HT1080 (cell line): ENCODE results near the gene BSG. TPM values are rescaled to one million over a fixed set of nuclear protein-coding genes. Genes with fewer than 3 reads are reported as not detected.

Source experiments
- DNase-seq: peaks from one replicate; pipeline ENCODE4 v3.0.0-alpha.2; 2015; ENCODE audit warnings: low read depth
- total RNA-seq: library from RNA; depleted of rRNA; stranded (reverse); fragments of >200 nt; shearing (Covaris generic); gene quantifications from 2 replicates; pipeline ENCODE4 v1.2.3, GENCODE V29; 2014

BSG gene
- total RNA-seq, 1 experiment from 2014 or later: 545 TPM

GRCh38 chr19:539429-540030 lies 32.9 kb upstream of the BSG start:
- DNase-seq: no peak

- no peak for DNase-seq
Measured at GRCh38 chr19:540867-541637, 31.3 kb upstream of the BSG start.

DNA sequence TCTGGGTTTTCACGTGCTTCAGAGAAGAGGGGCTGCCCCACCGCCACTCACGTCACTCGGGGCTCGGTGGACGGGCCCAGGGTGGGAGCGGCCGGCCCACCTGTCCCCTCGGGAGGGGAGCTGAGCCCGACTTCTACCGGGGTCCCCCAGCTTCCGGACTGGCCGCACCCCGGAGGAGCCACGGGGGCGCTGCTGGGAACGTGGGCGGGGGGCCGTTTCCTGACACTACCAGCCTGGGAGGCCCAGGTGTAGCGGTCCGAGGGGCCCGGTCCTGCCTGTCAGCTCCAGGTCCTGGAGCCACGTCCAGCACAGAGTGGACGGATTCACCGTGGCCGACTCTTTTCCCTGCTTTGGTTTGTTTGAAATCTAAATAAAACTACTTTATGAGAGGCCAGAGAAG lies 30.7 kb upstream of the BSG start:
- no peak for DNase-seq

DNA sequence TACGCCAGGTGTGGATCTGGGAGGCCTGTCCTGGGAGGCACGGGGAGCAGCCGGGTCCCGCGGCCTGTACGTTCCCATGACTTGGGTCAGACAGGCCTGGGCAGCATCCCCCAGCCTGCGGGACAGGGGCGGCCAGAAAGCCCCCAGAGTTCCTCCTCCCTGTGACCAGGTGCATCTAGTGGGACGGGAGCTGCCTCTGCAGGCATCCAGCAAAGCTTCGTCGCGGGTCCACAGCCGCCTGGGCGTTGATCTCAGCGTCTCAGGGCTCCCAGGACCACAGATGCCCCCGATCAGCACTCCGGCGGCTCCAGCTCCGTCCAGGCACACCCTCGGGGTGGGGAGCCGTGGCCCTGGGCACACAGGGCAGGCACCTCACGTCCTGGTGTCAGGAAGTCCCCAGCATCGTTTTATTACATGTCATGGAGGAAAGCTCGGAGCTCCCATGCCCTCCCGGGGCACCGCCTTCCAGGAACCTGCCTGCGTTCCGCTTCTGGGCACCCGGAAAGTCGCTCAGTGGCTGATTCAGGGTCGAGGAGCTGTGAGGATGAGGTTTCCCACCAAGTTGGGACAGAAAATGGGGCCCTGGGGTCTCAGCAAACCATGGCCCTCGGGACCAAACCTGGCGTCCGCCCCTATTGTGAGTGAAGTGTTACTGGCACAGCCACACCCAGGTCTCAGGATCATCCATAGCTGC lies 30.1 kb upstream of the BSG start:
- DNase-seq: no peak

GRCh38 chr19:543910-544608 lies 28.3 kb upstream of the BSG start, which contains the start of gene GZMM:
TSS of gene GZMM (plus strand) at chr19:544053. CDS start at chr19:544072, 19 bp downstream.
- DNase-seq: no peak

DNA sequence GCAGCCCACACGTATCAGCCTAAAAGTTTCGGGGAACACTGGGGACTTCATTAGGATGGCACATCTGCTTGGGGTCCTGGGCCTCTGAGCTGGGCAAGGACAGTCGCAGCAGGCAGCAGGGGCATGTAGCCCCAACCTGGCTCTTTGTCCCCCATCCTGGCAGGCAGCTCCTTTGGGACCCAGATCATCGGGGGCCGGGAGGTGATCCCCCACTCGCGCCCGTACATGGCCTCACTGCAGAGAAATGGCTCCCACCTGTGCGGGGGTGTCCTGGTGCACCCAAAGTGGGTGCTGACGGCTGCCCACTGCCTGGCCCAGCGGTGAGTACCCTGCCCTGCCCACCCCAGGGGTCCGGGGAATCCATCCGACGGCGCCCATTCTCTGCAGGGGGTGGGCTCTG lies 25.3 kb upstream of the BSG start:
- no peak for DNase-seq

GRCh38 chr19:547836-548720 lies 24.3 kb upstream of the BSG start:
- DNase-seq: no peak

DNA sequence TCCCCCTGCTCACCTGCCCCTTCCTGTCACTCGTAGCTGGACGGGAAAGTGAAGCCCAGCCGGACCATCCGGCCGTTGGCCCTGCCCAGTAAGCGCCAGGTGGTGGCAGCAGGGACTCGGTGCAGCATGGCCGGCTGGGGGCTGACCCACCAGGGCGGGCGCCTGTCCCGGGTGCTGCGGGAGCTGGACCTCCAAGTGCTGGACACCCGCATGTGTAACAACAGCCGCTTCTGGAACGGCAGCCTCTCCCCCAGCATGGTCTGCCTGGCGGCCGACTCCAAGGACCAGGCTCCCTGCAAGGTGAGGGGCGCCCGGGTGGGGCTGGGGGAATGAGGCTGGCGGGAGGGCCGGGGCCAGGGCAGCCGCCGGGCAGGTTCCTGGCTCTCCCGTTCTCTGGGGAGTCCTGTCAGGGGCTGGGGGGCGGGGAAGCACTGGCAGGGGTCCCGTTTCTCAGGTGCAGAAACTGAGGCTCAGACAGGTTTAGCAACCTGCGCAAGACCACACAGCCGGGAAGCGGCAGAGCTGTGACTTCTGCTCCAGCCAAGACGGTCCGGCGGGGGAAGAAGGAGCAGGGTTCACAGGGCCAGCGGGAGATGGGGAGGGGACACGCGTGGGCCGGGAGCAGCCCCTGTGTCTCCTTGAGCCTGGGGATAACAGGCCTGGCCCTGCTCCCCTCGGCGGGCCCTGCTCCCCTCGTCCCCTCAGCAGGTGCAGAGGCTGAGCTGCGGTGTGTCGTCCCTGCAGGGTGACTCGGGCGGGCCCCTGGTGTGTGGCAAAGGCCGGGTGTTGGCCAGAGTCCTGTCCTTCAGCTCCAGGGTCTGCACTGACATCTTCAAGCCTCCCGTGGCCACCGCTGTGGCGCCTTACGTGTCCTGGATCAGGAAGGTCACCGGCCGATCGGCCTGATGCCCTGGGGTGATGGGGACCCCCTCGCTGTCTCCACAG lies 23.2 kb upstream of the BSG start:
- DNase-seq: no peak

- no peak for DNase-seq
Measured at GRCh38 chr19:554817-555216, 17.6 kb upstream of the BSG start.

DNA sequence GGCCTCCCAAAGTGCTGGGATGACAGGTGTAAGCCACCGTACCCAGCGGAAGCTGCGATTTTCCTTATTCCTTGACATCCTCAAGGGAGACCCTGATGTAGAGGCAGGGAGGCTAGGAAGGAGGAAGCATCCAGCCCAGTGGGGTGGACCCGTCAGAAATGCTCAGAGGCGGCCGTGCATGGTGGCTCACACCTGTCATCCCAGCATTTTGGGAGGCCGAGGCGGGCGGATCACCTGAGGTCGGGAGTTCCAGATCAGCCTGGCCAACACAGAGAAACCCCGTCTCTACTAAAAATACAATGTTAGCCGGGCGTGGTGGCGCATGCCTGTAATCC lies 17.0 kb upstream of the BSG start:
- DNase-seq: no peak

- DNase-seq: no peak
Measured at GRCh38 chr19:556611-557382, 15.6 kb upstream of the BSG start.

- DNase-seq: no peak
Measured at GRCh38 chr19:558770-559439, 13.5 kb upstream of the BSG start.

- DNase-seq: no peak
Measured at GRCh38 chr19:560121-560520, 12.3 kb upstream of the BSG start.

DNA sequence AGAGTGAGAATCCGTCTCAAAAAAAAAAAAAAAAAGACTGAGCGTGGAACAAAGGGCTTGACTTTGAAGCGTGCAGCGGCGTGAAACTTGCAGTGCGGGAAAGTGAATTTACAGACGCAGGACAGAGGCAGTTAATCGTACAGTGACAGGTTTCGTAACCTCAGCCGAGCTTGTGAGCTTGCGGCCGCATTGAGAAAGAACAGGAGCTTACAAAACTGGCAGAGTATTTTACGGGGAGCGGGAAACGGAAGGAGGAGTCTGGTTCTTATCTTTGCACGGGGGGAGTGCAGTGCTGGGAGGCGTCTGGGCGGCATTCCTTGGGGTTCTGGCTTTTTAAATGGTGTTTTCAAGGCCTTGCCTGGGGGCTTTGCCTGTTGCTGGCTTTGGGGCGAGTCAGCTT lies 6.0 kb upstream of the BSG start:
- DNase-seq: no peak

- DNase-seq: no peak
Measured at GRCh38 chr19:566844-567243, 5.6 kb upstream of the BSG start.

GRCh38 chr19:567296-567900 lies 5.0 kb upstream of the BSG start:
- DNase-seq: no peak

GRCh38 chr19:570251-570686 lies 2.1 kb upstream of the BSG start:
- no peak for DNase-seq

DNA sequence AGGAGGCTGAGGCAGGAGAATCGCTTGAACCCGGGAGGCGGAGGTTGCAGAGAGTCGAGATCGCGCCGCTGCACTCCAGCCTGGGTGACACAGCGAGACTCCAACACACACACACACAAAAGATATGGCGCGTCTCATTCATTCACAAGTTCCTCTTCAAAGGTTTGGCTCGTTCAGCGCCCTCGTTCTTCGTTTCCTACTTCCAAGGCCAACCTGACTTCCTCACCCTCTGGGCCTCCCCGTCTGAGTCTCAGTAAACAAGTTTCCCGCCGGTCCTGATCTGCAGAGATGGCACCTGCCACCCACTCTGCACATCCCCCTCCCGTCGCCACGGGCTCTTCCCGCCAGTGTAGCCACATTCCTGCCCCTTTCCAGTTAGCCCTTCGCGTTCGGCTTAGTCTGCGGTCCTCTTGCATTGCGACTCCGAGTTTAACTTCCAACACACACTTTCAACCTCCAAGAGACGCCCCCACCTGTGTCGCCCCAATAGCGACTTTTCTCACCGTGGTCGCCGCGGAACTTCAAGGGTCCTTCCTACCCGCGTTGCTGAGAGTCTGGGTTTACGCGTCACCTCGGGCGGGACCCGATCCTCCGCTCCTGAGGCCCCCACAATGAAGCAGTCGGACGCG lies 1.3 kb upstream of the BSG start:
- no peak for DNase-seq
